ENCODE measurements around the gene SIRT5.

GRCh38 chr6:13653296-13653695 is 78.9 kb downstream of the SIRT5 start:
- TF ChIP-seq, protein P1, sequence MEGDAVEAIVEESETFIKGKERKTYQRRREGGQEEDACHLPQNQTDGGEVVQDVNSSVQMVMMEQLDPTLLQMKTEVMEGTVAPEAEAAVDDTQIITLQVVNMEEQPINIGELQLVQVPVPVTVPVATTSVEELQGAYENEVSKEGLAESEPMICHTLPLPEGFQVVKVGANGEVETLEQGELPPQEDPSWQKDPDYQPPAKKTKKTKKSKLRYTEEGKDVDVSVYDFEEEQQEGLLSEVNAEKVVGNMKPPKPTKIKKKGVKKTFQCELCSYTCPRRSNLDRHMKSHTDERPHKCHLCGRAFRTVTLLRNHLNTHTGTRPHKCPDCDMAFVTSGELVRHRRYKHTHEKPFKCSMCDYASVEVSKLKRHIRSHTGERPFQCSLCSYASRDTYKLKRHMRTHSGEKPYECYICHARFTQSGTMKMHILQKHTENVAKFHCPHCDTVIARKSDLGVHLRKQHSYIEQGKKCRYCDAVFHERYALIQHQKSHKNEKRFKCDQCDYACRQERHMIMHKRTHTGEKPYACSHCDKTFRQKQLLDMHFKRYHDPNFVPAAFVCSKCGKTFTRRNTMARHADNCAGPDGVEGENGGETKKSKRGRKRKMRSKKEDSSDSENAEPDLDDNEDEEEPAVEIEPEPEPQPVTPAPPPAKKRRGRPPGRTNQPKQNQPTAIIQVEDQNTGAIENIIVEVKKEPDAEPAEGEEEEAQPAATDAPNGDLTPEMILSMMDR (IDR thresholded peaks at IDR 0.05; ENCODE audit: insufficient read depth, low read length), result no peak
- TF ChIP-seq POLR2AphosphoS5 (IDR thresholded peaks at IDR 0.05; ENCODE audit: low read depth), result no peak
- TF ChIP-seq GABPA (IDR thresholded peaks at IDR 0.05; ENCODE audit: low read depth), result no peak
- no peak for TF ChIP-seq SPI1 (IDR thresholded peaks at IDR 0.05; ENCODE audit: borderline replicate concordance, low read depth)

Measured in HL-60 (cell line).